GM21526 (cell line): Measurements from ENCODE around the gene EGR2.

Experiments used
- ATAC-seq: cut with Tn5 transposase; IDR thresholded peaks from one replicate; pipeline ENCODE4 v1.9.1; 2021; ENCODE audit warnings: moderate library complexity; ENCODE audit not compliant: unreplicated experiment, low FRiP score

Gene EGR2

DNA sequence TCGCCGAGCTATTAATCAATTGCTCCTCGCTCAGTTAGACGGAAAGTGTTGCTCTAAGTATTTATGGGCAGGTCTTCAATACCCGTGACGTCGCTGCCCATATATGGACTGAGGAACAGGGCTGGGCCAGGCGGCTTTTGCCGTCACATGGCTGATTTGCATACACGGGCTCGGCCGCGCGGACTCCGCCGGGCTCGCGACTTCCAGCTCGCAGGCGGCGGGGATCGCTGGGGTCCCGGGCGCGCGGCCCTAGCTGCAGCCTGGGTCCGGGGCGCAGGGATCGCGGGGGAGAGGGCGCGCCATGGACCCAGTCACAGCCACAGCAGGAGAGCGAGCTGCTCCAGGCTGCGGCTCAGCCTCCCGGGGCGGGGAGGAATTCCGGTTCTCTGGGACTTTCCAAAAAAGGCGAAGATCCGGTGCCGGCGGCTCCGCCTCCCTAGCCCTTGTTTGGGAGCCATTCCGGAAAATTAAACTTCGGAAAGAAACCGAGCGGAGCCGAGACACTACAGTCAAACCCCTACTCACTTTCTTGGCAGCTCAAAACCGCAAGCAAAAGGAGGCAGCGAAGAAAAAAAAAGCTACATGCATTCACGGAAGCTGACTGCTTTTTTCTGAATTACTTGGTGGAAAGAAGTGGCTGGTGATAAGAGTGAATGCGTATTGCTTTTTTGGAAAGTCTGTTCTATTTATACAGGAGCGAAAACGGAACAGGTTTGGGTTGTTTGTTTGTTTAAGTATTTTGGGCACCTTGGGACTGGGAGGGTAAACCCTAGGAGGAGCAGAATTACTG is at the start of gene EGR2:
Gene EGR2, minus strand, starts transcription at position 36 of the 790 bp plus-strand sequence. CDS start 337 bp downstream, outside the sequence.
- ATAC-seq = peak; percentile 76

DNA sequence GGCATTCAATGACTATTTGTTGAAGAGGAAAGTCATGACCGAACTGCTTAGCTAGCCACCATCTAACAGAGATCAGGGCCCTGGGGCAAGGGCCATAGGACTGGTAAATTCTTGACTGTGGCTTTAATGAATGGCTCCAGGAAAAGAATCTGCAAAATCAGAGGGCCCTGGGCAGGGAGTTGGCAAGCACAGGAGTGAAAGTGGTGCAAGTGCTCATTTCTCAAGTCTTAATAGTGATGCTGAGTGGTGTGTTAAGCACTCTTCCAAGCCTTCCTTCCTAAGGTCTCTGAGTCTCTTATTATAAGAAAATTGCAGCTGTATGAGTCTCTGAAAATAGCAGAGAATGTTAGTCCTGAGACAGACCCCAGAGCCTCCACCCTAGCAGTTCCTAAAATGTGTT is 46.3 kb upstream of the EGR2 start:
- no peak for ATAC-seq

DNA sequence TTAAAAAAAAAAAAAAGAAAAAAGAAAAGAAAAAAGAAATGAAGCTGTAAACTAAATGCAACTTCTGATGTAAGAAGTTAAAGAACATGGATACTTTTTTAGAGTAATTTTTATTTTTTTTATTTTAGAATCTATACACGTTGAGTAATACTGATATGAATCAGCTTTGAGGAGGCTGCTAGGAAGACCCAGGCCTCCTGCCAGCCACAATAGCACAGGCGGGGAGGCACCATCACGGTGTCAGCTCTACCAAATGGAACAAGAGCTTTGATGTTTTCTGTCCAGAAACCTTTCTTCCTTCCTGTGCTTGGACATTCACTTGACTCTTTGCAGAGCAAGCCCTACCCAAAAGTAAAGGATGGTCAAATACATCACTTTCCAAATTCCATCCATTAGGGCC is 45.3 kb upstream of the EGR2 start:
- ATAC-seq = no peak

DNA sequence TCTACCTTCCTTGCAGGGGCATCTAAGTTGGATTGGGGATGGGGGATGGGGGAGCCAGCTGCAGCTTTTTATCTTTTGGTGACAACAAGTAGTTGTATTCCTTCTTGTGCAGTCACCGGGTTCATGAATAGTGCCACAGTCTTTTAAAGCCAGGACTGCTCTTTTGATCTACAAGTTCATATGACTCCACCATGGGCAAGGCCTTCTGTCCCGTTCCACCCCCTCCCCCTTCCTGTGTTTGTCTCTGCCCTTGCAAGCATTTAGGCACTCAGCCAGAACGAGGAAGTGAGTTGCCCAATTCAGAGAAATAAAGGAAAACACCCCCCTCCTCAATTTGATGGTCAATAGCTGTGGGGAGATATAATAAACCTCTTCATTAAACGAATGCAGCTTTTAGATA is 44.8 kb upstream of the EGR2 start:
- ATAC-seq = no peak

DNA sequence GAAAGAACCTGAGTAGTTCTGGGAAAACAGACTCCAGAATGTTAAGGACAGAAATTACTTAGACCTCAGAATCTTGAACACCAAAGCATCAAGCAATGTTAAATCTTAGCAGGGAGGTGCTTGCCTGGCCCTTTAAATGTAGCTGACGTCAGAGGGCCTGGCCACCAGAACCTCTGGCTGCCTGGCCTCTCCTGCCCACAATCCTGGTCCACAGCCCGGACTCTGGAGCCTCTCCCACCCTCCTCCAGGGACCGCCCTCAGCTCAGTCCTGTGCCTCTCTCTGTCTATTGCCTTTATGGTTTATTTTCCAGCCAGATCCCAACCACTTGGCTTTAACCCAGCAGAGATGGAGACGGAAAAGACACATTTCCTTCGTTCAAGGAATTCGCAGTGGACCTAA is 42.2 kb upstream of the EGR2 start:
- ATAC-seq = no peak

DNA sequence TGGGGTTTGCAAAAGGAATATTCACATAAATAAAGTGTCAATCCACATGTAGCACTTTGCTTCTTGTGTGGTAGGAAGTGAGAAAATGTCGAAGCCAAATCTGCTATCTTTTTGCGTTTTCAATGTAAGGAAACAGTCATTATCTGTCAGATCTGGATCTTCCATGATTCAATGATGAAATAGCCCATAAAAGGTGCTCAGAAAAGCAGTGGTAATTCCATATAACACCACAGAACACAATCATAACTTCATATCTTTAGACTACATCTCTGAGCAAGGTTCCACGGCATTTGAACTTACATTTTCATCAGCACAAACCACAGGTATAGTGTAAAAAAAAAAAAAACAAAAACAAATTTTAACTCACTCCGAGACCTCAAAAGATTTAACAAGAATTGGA is 39.9 kb upstream of the EGR2 start:
- no peak for ATAC-seq

DNA sequence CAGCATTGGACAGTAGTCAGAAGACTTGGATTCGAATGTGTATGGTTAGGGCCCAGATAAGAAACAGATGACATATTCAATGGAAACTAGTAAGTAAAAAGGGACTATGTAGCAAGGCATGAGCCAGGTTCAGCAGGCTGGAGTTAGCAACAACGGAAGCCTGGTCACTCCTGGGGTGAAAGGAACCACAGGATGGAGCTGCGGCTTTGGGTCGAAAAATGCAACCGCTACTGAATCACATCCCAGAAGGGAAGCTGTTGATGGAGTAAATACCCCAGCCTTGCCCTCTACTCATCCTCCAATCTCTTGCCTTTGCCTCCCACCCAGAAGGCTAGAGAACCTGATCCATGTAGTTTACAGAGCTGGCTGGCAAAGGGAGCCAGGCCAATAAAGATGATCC is 37.5 kb upstream of the EGR2 start:
- ATAC-seq = no peak

DNA sequence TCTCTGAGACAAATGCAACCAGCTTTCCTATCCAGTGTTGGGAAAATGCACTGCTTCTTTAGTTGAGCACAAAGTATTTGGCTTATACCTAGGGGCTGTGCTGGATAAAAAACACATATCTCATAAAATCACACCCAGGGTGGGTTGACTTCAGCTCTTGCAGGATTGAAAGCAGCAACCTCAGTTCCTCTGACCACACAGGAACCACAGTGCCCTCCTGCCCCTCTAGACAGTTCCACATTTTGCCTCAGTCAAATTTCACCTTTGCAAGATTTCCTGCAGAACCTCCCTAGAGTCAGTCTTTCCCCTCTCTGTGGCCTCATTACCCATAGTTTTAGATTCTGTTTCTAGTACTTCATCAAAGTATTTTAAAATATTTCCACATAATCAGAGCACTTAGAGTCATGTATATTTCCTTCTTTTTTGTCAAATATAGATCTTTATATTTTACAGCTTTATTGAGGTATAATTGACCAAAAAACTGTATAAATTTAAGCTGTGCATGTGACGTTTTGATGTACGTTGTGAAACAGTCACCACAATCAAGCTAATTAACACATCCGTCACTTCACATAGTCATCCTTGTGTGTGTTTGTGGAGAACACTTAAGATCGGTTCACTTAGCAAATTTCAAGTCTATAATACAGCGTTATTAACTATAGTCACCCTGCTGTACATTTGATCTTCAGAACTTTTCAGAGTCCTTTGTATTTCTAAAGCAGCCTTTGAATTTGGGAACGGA is 37.0 kb upstream of the EGR2 start:
- ATAC-seq = peak; percentile 55

DNA sequence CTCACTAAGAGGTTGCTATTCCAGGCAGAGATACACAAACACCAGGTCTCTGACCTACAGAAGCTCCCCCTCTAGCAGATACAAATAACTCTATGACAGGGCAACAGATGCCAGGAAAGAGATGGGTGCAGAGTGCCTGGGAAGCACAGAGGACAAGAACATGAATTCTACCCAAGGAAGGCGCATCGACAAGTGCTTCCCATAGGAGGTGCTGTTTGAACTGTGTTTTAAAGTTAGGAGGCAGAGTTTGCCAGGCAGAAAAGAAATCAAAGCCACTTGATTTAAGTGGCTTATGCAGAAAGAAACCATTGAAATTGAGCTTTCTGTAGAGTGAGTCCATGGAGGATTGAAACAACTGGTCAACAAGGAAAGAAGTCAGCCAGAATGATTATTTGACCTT is 35.3 kb upstream of the EGR2 start:
- no peak for ATAC-seq

DNA sequence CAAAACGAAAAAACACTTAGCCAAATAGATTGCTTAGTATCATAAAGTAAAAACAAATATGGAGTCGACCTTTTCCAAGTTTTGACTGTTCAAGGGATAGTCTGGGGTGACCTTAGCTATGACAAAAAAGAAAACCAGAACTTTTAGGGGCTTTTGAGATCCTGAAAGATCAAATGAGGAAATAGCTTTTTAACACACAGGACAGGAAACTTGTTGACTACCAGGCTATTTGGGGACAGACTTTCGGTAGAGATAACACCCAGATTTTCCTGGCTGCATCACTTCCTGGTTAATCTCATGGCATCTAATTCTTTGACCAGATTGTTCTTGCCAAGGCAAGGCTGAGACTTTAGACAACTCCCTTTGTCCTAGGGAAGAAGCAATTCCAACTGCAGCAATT is 34.5 kb upstream of the EGR2 start:
- peak; percentile 36 for ATAC-seq

DNA sequence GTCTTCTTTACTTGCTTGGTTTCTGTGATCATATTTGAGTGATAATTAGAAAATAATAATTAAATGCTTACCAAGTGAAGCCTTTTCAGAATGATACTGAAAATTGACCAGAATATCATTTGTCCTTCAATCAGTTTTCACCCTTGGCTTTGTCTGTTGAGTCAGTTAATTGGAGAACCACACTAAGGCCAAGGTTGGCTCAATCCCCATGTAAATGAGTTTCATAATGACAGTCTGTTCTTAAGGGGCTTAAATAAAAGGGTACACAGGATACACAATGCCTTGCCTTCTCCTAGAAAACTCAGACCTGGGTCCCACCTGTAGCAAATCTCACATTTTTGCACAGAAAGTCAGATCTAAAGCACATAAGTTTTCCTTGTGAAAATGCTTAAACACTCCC is 31.3 kb upstream of the EGR2 start:
- ATAC-seq = no peak

DNA sequence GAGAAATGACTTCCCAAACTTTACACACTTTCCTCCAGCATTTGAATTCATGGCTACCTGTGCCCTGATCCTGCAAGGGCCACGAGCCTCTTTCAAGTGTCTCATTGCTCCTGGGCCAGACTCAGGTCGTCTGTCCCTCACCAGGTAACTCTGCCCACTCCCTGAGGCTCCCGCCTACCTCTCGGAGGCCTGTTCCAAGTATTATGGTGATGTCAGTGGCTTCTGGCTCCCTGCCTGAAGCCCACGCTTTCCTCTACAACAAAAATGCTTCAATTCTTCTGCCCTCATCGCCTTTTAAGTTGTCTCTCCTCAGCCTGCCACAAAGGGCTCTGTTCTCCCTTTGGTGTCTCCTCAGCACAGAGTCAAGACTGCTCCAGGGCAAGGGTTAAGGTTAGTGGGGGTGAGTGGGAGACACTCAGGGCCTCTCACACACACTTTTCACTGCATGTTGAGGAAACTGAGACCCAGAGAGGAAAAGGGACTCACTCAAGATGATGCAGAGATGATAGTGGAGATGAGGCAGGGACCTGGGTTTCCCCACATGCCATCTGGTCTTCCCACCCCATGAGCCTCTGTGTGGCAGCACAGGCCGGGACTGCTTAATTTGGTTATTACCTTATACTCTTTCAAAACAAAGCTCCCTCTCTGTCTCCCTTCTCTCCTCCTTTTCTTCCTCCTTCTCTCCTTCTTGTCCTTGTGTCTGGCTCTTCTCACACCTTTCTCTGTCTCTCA is 28.3 kb upstream of the EGR2 start:
- ATAC-seq = no peak

DNA sequence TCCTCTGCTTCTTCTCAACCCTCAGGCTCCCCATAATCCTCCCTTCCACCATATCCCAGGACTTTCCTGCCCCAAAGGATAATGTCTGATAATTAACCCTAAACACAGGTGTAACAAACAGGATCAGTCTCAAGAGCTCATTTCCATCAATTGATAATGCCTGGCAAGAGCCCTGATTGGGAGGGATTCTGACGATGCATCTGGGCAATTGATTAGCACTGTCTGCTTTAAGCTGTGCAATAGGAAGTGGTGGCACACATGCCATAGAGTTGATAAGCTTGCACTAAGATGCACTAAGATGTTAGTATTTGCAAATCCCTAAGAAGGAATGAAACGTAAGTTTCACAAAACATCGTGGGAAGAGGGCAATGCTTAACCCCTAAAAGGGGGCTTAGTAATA is 27.4 kb upstream of the EGR2 start:
- no peak for ATAC-seq

DNA sequence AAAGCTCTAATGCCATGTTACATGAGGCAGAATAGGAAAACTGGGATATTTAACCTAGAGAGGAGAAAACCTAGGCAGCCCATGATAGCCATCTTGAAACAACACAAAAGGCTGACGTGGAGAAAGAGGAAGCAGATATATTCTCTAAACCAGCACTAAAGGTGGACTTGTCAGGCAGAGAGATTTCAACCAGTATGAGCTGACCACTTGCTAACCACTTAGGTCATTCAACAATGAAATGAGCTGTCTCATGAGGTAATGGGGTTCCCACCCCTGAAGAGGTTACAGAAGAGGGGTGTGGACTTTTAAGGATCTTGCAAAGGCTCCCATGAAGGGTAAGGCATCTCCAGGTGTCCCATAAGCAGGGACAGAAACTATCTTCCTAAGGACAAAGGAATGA is 26.8 kb upstream of the EGR2 start:
- ATAC-seq = no peak

DNA sequence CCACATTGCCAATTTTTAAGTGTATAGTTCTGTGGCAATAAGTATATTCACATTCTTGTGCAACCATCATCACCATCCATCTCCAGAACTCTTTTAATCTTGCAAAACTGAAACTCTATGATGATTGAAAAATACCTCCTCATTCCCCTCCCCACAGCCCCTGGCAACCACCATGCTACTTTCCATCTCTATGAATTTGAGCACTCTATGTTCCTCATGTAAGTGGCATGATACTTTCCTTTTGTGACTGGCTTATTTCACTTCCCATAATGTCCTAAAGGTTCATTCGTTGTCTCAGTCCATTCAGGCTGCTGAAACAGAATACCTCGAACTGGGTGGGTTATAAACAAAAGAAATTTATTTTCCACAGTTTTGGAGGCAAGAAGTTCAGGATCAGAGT is 23.4 kb upstream of the EGR2 start:
- no peak for ATAC-seq

DNA sequence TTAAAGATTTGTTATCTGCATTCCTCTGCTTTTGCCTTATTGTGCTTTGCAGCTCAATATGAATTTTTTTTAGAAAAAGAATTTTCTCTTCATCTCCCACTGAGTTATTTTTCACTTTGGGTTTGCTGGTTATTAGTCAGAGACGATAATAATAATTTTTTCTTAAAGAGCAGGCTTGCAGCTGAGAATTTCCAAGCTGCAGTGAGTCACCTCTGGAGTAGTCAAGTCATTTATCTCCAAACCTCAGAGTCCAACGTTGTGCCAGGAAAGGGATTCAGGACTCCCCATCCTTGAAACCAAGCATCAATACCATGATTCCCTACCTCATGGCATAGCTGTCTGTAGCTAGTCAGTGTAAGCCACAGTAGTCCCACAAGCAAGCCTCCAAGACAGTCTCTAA is 15.2 kb upstream of the EGR2 start:
- ATAC-seq = no peak

DNA sequence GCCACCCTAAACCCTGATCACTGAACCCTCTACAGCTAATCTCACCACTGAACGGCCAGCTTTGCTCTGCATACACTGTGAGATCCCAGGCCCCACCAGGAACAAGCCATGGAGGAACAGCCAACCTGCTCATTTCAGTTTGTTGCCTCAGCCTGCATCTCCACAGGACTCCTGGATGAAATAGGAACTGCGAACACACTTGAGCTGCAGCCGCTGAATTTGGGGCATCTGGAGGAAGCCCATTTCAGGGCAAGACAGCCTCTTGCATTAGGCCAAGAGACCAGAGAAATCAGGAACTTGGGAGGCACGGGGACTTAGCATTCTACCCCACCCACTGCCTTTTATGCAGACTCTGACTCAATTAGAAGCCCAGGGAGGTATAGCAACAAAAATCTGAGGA is 14.5 kb upstream of the EGR2 start:
- ATAC-seq = no peak

DNA sequence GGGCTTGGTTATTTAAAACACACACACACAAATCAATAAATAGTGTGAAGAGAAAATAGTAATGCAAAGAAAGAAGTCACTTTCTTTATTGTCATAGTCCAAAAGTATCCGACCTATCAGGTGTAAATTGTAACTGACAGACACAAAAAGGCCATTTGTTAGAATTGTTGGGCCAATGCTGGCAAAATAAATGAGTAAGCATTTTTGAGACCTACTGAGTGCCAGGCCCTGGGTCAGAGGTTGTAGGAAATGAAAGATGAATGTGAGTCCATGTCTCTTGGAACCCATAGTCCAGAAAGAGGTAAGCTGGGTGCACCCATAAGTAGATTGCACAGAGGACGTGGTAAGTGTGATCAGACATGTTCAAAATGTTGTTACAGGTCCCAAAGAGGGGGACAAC is 13.5 kb upstream of the EGR2 start:
- ATAC-seq = no peak

DNA sequence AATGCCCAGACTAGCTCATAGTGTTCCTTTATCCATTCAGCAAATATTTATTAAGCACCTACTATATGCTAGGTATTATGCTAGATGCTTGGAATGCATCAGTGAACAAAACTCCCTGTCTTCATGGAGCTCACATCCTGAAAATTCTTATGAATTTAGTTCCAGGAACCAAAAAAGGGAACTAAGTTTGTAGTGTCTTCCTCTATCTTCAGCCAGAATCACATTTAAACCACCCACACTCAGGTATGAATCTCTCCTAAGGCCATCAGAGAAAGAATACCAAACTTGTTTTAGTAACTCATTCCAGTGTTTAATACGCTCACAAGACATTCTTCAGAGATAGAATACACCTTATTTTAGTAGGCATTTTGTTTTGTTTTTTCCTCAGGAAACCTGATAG is 10.1 kb upstream of the EGR2 start:
- no peak for ATAC-seq

DNA sequence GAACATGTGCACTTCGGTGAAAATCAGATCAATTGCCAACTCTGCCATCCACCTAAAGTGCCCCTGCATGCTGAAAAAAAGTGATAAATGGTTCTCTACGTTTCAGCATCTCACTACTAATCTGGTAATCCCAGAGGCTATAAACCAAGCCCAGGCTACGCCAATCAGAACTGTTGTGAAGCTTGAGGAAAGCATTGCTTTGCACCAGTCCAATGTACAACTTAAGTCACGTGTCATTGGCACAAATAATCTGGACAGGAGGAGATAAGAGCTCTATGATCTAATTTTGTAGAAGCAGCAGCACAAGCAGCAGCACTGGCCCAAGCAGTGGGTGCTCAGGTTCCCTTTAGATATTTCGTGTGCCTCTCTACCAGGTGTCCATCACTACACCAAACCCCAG is 4.4 kb upstream of the EGR2 start:
- no peak for ATAC-seq

DNA sequence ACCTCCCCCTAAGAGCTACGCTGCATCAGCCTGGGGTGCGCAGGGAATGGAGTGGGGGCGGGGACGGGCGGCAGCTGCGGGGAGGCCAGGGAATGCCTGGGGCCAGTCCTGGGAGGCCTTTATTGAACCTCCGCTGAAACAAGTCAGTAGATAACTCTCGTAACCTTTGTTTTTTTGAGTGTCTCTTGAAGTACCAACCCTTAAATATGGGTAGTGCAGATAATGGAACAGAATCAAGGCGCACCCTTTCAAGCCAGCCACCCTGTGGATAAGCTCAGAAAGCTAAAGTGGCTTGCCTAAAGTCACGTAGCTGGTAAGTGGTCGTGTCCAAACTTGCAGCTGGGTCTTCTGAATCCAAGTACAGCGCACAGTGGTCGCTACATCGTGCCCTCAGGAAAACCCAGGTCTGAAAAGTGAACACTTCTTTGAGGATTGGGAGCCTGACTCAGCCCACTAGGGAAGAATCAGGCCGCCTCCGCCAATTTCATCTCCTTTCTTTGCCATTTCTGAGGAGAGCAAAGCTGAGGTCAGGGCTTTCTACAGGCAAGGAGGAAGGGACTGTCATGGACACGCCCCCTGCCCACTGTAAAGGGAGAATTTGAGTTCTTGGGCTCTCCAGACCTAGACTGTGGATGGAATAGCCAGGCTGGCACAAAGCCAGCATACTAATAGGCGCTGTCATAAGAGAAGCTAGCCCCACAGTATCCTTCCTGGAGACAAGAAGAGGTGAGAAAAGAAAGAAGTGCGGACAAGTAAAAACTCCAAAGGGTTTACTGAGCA is 3.2 kb upstream of the EGR2 start:
- ATAC-seq = no peak
